ENCODE data around the gene MYADM.

DNA sequence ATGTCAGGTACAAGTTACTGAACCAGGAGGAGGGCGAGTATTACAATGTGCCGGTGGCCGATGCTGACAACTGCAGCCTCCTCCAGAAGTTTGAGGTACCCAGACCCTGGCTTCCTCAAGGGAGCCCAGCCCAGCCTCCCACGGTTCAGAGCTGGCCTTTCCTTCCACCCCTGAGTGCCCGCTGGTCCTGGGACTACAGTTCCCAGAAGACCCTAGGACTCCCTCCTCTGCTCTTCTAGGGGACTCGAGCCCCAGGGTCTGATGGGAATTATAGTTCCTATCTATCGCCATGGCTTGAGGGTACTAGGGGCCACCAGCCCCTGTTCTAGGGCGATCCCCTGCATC, 25.3 kb downstream of the MYADM start:
- TF ChIP-seq, protein P1, sequence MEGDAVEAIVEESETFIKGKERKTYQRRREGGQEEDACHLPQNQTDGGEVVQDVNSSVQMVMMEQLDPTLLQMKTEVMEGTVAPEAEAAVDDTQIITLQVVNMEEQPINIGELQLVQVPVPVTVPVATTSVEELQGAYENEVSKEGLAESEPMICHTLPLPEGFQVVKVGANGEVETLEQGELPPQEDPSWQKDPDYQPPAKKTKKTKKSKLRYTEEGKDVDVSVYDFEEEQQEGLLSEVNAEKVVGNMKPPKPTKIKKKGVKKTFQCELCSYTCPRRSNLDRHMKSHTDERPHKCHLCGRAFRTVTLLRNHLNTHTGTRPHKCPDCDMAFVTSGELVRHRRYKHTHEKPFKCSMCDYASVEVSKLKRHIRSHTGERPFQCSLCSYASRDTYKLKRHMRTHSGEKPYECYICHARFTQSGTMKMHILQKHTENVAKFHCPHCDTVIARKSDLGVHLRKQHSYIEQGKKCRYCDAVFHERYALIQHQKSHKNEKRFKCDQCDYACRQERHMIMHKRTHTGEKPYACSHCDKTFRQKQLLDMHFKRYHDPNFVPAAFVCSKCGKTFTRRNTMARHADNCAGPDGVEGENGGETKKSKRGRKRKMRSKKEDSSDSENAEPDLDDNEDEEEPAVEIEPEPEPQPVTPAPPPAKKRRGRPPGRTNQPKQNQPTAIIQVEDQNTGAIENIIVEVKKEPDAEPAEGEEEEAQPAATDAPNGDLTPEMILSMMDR (IDR thresholded peaks at IDR 0.05; ENCODE audit: insufficient read depth, low read length), result no peak
- TF ChIP-seq, protein P2, sequence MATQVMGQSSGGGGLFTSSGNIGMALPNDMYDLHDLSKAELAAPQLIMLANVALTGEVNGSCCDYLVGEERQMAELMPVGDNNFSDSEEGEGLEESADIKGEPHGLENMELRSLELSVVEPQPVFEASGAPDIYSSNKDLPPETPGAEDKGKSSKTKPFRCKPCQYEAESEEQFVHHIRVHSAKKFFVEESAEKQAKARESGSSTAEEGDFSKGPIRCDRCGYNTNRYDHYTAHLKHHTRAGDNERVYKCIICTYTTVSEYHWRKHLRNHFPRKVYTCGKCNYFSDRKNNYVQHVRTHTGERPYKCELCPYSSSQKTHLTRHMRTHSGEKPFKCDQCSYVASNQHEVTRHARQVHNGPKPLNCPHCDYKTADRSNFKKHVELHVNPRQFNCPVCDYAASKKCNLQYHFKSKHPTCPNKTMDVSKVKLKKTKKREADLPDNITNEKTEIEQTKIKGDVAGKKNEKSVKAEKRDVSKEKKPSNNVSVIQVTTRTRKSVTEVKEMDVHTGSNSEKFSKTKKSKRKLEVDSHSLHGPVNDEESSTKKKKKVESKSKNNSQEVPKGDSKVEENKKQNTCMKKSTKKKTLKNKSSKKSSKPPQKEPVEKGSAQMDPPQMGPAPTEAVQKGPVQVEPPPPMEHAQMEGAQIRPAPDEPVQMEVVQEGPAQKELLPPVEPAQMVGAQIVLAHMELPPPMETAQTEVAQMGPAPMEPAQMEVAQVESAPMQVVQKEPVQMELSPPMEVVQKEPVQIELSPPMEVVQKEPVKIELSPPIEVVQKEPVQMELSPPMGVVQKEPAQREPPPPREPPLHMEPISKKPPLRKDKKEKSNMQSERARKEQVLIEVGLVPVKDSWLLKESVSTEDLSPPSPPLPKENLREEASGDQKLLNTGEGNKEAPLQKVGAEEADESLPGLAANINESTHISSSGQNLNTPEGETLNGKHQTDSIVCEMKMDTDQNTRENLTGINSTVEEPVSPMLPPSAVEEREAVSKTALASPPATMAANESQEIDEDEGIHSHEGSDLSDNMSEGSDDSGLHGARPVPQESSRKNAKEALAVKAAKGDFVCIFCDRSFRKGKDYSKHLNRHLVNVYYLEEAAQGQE (IDR thresholded peaks at IDR 0.05; ENCODE audit: insufficient replicate concordance, low read depth), result no peak
